Activated CD4-positive, CD25-positive, alpha-beta regulatory T cell (primary cell): ENCODE results near the gene FMNL1.

Source experiments
- DNase-seq, 4 experiments: peaks; one replicate each; lab custom pipeline; 2025; lab: John Stamatoyannopoulos, UW

Gene FMNL1

GRCh38 chr17:45222289-45222995 is 757 bp downstream of the FMNL1 start:
- peak in 1 of 4 experiments; percentile 27 for DNase-seq

- DNase-seq = no peak
Observed at GRCh38 chr17:45222996-45223538, 1.4 kb downstream of the FMNL1 start.

DNA sequence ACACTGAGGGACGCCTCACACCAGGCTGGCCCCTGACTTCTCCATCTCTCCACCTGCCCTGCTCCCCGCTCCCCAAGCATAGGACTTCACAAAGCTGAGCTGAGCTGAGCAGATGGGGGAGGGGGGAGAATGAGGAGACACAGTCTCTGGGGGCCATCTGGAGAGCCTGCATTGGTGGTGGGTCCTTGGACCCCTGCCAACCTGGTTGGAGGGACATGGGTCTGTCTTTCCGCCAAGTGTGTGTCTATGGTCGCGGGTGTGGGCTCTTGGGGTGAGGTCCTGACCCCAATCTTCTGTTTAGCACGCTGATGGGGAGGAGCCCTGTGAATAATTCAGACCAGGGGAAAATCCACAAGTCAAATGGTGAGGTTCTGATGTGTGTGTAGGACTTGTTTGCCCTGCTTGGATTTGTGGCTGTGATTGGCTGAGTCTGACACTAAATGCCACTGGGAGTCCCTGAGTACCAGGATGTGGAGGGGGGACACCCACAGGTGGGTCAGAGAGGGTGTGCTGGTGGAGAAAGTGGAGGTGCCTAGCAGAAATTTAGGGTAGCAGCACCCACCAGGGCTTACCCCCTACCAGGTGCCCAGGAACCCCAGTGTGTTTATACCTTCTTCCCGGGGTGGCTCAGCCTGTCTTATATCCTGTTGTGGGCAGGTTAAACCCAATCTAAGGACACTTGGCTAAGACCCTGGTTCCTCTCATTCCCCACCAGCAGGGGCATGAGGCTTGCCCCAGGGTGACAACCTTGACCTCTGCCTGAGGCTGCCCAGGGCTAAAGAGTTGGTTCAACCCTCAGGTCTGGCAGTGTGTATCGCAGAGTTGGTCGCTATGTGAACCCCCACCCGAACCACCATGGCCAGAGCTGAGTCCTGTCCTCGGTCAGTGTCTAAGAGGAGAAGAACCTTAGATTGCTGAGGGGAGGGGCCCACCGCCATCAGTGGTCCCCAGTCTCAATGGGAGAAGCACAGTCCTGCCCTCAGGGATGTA is 2.1 kb downstream of the FMNL1 start:
- no peak for DNase-seq

- peak in 1 of 4 experiments; percentile 28 for DNase-seq
Observed at GRCh38 chr17:45224671-45225050, 3.0 kb downstream of the FMNL1 start.

DNA sequence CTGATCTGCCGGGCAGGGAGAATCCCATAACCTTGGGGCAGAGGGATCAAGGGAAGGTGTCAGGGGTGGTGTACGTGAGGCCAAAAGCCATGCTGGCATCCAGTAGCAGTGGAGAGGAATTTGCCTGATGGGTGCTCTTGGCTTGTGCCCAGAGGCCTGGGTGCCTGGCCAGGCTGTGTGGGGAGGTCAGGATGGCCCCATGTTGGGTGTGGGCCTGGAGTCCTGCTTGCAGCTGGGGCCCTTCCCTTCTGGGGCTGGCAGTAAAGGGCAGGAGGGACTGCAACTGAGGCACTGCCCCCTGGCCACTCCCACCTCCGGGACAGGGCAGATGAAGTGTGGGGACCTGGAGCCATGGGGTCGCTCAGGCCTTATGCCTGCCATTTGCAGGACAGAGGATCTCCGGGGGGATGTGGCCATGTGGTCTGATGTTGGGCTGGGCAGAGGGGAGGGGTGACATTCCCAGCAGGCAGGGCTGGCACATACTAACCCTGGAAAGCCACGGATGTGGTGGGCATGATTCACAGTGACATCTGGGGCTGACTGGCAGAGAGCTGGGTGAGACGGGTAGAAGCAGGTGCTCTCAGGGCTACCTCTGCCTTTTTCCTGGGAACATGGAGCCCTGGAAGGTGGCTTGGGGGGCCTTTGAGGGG is 3.5 kb downstream of the FMNL1 start:
- DNase-seq = no peak

DNA sequence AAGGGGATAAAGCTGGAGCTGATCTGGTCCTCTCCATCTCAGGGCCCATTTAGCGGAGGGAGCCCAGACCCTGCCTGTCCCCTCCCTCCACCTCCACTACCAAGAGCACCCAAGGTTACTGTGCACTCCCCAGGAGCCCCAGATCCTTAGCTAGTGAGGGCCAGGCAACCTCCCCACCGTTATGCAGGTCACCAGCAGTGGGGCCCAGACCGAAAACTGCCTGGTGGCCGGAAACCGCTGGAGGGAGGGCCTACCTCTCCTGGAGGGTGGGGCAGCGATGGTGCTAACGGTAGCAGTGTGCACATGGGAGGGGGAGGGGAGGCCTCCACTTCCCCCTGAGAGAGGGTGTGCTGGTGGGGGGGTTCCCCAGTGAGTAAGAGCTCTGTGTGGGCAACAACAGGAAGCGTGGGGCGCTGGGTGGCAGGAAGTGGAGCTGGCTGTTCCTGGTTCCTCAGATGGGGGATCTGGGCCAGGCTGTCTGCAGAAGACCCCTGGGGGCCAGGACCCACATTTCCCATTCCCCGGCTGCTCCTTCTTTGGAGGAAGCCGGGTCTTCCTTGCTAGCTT is 4.4 kb downstream of the FMNL1 start:
- peak; percentile 80 to 97 (median 88) for DNase-seq

- DNase-seq = no peak
Observed at GRCh38 chr17:45226576-45226975, 4.9 kb downstream of the FMNL1 start.

DNA sequence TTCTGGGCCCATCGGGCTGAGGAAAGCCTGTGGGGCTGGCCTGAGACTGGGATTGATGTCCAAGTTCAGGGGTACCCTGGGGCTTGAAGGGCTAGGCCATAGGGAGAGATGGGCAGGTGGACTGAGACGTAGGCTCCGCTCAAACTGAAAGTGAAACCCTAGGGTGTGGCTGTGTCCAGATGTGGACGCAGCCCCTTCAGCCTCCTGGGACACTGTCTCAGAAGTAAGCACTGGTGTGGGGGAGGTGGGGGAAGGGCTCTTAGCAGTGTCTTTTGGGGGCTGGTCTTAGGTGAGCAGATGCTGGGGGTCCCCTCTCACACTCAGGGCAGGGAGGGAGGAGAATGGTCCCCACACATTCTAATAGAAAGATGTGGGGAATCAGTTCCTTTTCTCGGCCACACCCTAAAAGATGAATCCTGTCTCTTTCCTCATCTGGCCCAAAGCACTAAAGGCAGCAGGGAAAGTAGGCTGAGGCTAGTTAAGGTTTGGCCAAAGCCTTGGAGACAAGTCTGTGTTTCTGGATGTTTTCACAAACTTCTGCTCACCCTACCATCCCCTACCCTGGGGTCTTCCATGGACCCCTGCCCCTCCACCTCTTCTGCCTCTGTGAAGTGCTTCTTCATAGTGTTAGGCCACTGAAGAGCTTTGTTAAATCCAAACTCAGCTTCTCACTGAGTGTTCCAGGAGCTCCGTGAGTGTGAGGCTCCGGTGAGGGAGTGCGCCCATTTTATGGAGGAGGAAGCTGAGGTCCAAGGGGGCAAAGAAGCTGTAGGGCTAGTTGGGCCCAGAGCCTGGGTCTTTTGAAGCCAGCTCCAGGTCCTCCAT is 5.6 kb downstream of the FMNL1 start:
- no peak for DNase-seq

- DNase-seq = no peak
Observed at GRCh38 chr17:45227926-45228762, 6.5 kb downstream of the FMNL1 start.

DNA sequence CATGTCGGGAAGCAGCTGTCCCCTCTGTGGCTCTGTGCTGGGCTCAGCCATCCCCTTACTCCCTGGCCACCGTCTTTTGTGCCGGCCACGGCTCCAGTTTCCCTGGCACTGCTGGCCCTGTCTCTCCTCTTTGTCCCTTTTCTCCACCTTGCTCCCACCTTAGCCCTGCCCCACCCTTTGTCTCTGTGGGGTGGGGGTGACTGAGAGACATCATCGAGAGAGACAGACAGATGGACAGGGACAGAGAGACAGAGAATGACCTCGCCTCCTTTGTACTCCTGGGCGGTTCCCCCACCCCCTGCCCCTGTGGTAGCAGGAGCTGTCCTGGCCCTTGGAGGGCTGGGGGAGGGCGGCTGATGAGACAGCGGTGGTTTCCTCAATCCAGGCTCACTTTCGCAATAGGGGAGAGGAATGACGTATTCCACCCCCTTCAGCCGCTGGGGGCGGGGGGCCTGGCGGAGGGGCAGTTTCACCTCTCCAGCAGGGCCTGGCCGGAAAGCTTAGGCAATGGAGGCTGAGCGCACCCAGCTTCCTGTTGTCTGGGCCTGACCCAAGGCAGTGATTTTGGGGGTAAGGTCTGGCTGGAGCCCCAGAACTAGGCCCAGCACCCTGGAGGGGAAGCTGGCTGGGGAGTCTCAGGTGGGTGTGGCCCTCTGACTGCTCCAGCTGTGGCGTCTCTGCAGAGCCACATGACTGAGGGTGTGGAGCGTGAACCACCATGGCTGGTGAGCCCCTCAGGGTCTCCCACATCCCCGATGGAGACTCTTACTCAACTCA is 7.3 kb downstream of the FMNL1 start:
- DNase-seq = peak; percentile 47 to 60 (median 51)

DNA sequence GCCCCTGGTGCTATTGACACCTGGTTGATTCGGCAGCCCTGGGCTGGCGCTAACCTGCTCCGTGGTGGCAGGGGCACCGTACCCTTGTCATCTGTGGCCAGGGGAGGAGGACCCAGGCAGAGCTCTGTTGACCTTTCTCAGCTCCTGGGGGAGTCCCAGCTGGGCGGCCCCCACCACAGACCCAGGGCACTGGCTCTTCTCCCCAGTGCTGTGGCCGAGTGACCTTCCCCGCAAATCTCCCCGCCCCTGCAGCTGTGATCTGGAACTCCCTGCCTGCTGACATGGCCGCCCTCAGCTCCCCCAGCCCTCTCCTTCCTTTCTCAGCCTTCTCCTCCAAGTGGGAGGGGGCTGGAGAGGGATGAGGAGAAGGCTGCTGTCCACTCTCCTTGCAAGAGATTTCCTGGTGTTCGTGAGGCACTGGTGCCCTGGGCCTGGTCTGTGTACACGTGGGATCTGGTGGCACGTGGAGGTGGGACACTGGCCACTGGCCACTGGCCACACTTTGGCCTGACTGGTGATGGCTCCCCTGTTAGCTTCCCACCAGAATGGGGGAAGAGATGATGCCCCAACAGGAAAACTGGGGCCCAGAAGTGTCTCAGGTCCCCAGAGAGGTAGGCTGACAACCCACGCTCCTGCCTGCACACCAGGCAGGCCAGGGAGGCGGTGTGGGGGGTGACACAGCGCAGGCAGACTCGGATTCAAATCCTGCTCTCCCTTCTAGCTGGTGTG is 8.2 kb downstream of the FMNL1 start:
- no peak for DNase-seq

DNA sequence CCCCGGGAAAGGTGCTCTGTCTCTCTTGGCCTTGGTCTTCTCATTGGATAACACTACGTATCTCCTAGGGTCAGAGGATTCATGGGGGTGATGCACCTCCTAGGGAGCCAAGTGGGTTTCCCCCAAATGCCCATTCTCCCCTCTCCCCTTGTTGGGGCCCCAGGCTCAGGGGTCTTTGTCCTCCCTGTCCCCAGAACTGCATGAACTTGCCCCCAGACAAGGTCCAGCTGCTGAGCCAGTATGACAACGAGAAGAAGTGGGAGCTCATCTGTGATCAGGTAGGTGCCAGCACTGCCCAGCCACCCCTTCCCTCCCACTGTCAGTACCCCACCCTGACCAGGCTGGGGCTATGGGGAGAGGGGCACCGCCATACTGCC is 8.7 kb downstream of the FMNL1 start:
- DNase-seq = no peak

DNA sequence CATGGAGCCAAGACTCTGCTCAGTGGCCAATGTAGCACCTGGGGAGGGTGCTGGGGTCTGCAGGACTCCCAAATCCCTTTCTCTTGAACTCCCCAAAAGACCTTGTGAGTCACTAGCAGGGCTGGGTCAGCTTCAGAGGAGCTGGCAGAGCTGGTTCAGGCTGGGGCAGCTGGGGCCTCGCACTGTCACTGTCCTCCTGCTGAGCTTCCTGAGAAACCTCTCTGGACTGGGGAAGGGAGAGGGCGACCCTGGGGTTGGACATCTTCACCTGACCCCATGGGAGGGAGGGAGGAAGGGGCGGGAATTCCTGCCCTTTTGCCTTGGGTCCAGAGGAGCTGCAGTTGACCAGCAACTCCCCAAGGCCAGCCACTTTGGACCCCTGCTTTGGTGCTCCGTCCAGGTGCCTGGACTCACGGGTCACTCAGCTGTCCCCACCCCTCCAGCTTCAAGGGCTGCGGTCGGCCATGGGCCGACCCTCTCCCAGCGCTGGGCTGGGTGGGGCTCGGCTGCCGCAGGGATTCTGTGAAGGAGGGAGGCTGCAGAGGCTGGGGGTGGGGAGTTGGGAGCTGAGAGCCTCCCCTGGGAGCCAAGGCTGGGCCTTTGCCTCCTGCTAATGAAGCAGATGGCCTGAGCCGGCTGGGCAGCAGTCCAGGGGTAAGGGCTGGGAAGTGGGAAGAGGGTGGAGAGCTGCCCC is 9.2 kb downstream of the FMNL1 start:
- DNase-seq = no peak

DNA sequence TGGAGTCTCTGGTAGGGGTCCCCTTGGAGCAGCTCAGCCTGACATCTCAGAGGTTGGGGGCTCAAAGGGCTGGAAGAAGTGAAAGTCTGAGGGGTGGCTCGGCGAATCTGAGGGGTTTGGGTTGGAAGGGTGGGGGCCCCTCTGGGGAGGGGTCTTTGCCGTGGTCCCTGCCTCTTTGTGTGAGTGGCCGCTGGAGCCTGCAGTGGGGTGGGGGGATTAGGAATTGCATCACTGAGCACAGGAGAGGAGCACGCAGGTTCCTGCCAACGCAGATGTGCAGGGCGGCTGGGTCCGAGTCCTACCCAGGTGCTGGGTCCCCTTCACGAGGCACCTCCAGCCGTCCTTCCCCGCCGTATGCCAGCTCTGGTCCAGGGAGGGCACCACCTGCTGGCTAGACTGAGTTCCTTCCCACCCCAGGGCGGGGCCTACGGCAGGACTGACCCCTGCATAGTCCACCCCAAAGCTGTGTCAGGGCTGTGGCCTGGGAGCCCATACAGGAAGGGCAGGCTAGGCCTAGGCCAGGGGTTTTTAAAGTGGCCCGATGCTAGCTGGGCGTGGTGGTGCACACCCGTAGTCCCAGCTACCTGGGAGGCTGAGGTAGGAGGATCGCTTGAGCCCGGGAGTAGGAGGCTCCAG is 9.9 kb downstream of the FMNL1 start:
- DNase-seq = no peak

DNA sequence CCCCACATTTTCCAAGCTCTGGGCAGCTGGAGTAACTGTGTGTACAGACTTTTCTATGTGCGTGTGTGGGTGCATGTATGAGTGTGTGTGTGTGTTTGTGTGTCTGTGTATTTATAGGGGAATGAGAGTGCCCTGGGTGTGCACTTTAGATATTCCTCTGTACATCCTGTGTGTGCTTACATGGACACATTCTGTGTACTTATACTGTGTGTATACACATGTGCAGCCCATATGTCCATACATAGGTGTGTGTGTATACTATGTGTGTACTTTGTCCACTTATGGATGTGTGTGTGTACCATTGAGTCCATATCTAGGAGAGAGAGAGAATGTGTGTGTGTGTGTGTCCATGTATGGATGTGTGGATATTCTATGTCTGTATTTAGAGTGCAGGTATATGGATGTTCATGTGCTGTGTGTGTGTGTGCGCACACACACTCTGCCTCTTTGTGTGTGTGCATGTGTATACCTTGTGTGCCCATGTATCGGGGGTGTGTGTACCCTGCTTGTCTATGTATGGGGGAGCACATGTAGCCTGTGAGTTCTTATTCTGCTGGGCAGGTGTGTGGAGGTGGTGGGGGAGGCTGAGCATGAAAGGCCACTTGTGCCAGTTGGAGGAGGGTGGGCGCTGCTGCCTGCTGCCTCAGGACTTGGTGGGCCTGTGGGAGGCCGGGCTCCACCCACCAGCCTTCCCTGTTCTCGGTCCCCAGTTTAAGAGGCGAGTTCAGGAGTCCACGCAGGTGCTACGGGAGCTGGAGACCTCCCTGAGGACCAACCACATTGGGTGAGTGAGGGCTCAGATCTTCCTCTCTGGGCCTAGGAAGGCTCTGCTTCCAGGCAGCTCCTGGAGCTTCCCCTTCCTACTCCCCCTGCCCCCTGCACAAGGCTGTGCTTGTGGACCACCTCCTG is 11.1 kb downstream of the FMNL1 start:
- DNase-seq = no peak

GRCh38 chr17:45233423-45233924 is 11.8 kb downstream of the FMNL1 start:
- DNase-seq = no peak
